Measurements from ENCODE around the gene DMC1. TPM values are rescaled to one million over a fixed set of nuclear protein-coding genes. Genes with fewer than 3 reads are reported as not detected.
"Not testable (repeated sequence)": the region's sequence is repeated elsewhere in the genome, so short reads cannot be mapped to it uniquely, and the experiment has no call there.

The DMC1 gene
- total RNA-seq, 2 experiments from 2014 or later: 8.3 to 13.2 TPM

- POLR2A ChIA-PET: interaction anchor here (0.7 to 1.5 kb wide), 5 partner anchors 9 to 193 kb away, joined by 3 to 5 read pairs (median 3); no protein-coding TSS in a partner anchor
- no peak for DNase-seq
- Mint-ChIP-seq H3K36me3 (peaks cover 63% of the 10 kb centered on the region), H3K4me1 (peaks cover 33% of the 10 kb centered on the region), H3K4me3 (no peak overlapping the region), H3K27me3 (no peaks in the 10 kb centered on the region), H3K9me3 (no peaks in the 10 kb centered on the region), H3K27ac (no peak overlapping the region)
- no peak for ATAC-seq (ENCODE audit: low read depth)
These were observed 84.2 kb downstream of the DMC1 start for GRCh38 chr22:38485783-38486182.

- H3K4me1 Mint-ChIP-seq: peaks cover 24% of the 10 kb centered on the region
- no peaks in the 10 kb centered on the region for H3K27me3 Mint-ChIP-seq
- POLR2A ChIA-PET: interaction anchor here (0.7 to 1.3 kb wide), 2 partner anchors 8 to 668 kb away, joined by 3 to 4 read pairs; no protein-coding TSS in a partner anchor
- no peak for DNase-seq
- ATAC-seq (ENCODE audit: low read depth): no peak
- no peaks in the 10 kb centered on the region for H3K9me3 Mint-ChIP-seq
- no peak overlapping the region for H3K4me3 Mint-ChIP-seq
- peaks cover 51% of the 10 kb centered on the region for H3K36me3 Mint-ChIP-seq
- H3K27ac Mint-ChIP-seq: peak overlapping the region; percentile 1
These were observed 85.7 kb downstream of the DMC1 start for GRCh38 chr22:38484244-38484643.

GRCh38 chr22:38482662-38483308, 87.2 kb downstream of the DMC1 start:
- H3K27ac Mint-ChIP-seq: peak overlapping the region; percentile 30
- DNase-seq (no peak), ATAC-seq (ENCODE audit: low read depth) (no peak)
- no peaks in the 10 kb centered on the region for H3K27me3 Mint-ChIP-seq
- POLR2A ChIA-PET: interaction anchor here (1.3 kb wide), 1 partner anchor 9 kb away, joined by 3 read pairs; no protein-coding TSS in a partner anchor
- no peaks in the 10 kb centered on the region for H3K9me3 Mint-ChIP-seq
- H3K4me3 Mint-ChIP-seq: no peak overlapping the region
- H3K36me3 Mint-ChIP-seq: peaks cover 43% of the 10 kb centered on the region
- peaks cover 18% of the 10 kb centered on the region for H3K4me1 Mint-ChIP-seq

GRCh38 chr22:38481871-38482332, 88.1 kb downstream of the DMC1 start:
- ATAC-seq (ENCODE audit: low read depth): no peak
- Mint-ChIP-seq H3K27ac (peak overlapping the region; percentile 45), H3K9me3 (no peaks in the 10 kb centered on the region)

GRCh38 chr22:38481162-38481870, 88.7 kb downstream of the DMC1 start:
- no peaks in the 10 kb centered on the region for H3K27me3 Mint-ChIP-seq
- ATAC-seq (ENCODE audit: low read depth) (no peak), DNase-seq (no peak)
- H3K27ac Mint-ChIP-seq: no peak overlapping the region
- peaks cover 13% of the 10 kb centered on the region for H3K4me1 Mint-ChIP-seq
- POLR2A ChIA-PET: interaction anchor here (0.7 to 1.6 kb wide), 5 partner anchors 9 to 22 kb away, joined by 3 to 7 read pairs (median 3); partner anchors contain the start of gene KDELR3
- H3K4me3 Mint-ChIP-seq: no peak overlapping the region
- no peaks in the 10 kb centered on the region for H3K9me3 Mint-ChIP-seq
- H3K36me3 Mint-ChIP-seq: peaks cover 37% of the 10 kb centered on the region

More at GRCh38 chr22:38481871-38482332, 88.1 kb downstream of the DMC1 start:
- H3K4me3 Mint-ChIP-seq: no peak overlapping the region
- peaks cover 42% of the 10 kb centered on the region for H3K36me3 Mint-ChIP-seq
- no peak for DNase-seq
- no peaks in the 10 kb centered on the region for H3K27me3 Mint-ChIP-seq
- peaks cover 17% of the 10 kb centered on the region for H3K4me1 Mint-ChIP-seq
- POLR2A ChIA-PET: interaction anchor here (0.7 to 1.0 kb wide), 3 partner anchors 9 to 21 kb away, joined by 3 to 4 read pairs (median 3); partner anchors contain the start of gene KDELR3

GRCh38 chr22:38479096-38479837, 90.7 kb downstream of the DMC1 start:
- DNase-seq (no peak), ATAC-seq (ENCODE audit: low read depth) (no peak)
- Mint-ChIP-seq H3K9me3 (no peaks in the 10 kb centered on the region), H3K4me1 (peaks cover 4% of the 10 kb centered on the region), H3K27me3 (no peaks in the 10 kb centered on the region), H3K4me3 (no peak overlapping the region), H3K27ac (no peak overlapping the region), H3K36me3 (peaks cover 25% of the 10 kb centered on the region)
- POLR2A ChIA-PET: interaction anchor here (1.6 kb wide), 1 partner anchor 10 kb away, joined by 3 read pairs; no protein-coding TSS in a partner anchor

- H3K4me3 Mint-ChIP-seq: no peak overlapping the region
- H3K27me3 Mint-ChIP-seq: peaks cover 2% of the 10 kb centered on the region
- DNase-seq: no peak
- H3K9me3 Mint-ChIP-seq: no peaks in the 10 kb centered on the region
- H3K27ac Mint-ChIP-seq: no peak overlapping the region
- POLR2A ChIA-PET: interaction anchor here (0.7 kb wide), 1 partner anchor 842 kb away, joined by 3 read pairs; no protein-coding TSS in a partner anchor
- no peaks in the 10 kb centered on the region for H3K4me1 Mint-ChIP-seq
- H3K36me3 Mint-ChIP-seq: peaks cover 15% of the 10 kb centered on the region
- ATAC-seq (ENCODE audit: low read depth): no peak
These were observed 92.4 kb downstream of the DMC1 start for GRCh38 chr22:38477585-38477984.

- ATAC-seq (ENCODE audit: low read depth): no peak
- no peaks in the 10 kb centered on the region for H3K36me3 Mint-ChIP-seq
- DNase-seq: no peak
- H3K27me3 Mint-ChIP-seq: peaks cover 2% of the 10 kb centered on the region
- H3K27ac Mint-ChIP-seq: no peak overlapping the region
- POLR2A ChIA-PET: no interaction called here
- no peaks in the 10 kb centered on the region for H3K9me3 Mint-ChIP-seq
- no peaks in the 10 kb centered on the region for H3K4me1 Mint-ChIP-seq
- H3K4me3 Mint-ChIP-seq: no peak overlapping the region
These were observed 95.9 kb downstream of the DMC1 start for GRCh38 chr22:38474003-38474607.

GRCh38 chr22:38471237-38471636, 98.7 kb downstream of the DMC1 start:
- no peak overlapping the region for H3K4me3 Mint-ChIP-seq
- DNase-seq: no peak
- no peaks in the 10 kb centered on the region for H3K36me3 Mint-ChIP-seq
- H3K4me1 Mint-ChIP-seq: peaks cover 8% of the 10 kb centered on the region
- ATAC-seq (ENCODE audit: low read depth): no peak
- POLR2A ChIA-PET: no interaction called here
- H3K27me3 Mint-ChIP-seq: peaks cover 15% of the 10 kb centered on the region
- H3K27ac Mint-ChIP-seq: no peak overlapping the region
- no peaks in the 10 kb centered on the region for H3K9me3 Mint-ChIP-seq

GRCh38 chr22:38470179-38470578, 99.8 kb downstream of the DMC1 start:
- not testable (repeated sequence) for ATAC-seq (ENCODE audit: low read depth); H3K4me3 Mint-ChIP-seq; DNase-seq; H3K27ac Mint-ChIP-seq; H3K36me3 Mint-ChIP-seq; H3K9me3 Mint-ChIP-seq
- POLR2A ChIA-PET: interaction anchor here (1.1 kb wide), 1 partner anchor 10 kb away, joined by 3 read pairs; no protein-coding TSS in a partner anchor
- H3K27me3 Mint-ChIP-seq: peaks cover 26% of the 10 kb centered on the region
- H3K4me1 Mint-ChIP-seq: peaks cover 10% of the 10 kb centered on the region

GRCh38 chr22:38469306-38469781, 100.6 kb downstream of the DMC1 start:
- no peak overlapping the region for H3K27ac Mint-ChIP-seq
- POLR2A ChIA-PET: interaction anchor here (1.1 kb wide), 1 partner anchor 11 kb away, joined by 3 read pairs; no protein-coding TSS in a partner anchor
- H3K27me3 Mint-ChIP-seq: peaks cover 32% of the 10 kb centered on the region
- DNase-seq (no peak), ATAC-seq (ENCODE audit: low read depth) (no peak)
- peaks cover 10% of the 10 kb centered on the region for H3K4me1 Mint-ChIP-seq
- H3K9me3 Mint-ChIP-seq: no peaks in the 10 kb centered on the region
- no peaks in the 10 kb centered on the region for H3K36me3 Mint-ChIP-seq
- H3K4me3 Mint-ChIP-seq: no peak overlapping the region

All from activated naive CD8-positive, alpha-beta T cell treated with anti-CD3 and anti-CD28 coated beads, Interleukin-2, amount 10 ng/mL, durations not matched to agents 7 days and 5 days (primary cell).